Mucosa of descending colon (tissue), 3 donors: ENCODE data around the gene PHAF1. TPM values are rescaled to one million over a fixed set of nuclear protein-coding genes. Genes with fewer than 3 reads are reported as not detected.

ENCODE experiments used
- ATAC-seq: fragments of 200-7000 bp; cut with Tn5 transposase; one replicate; pipeline ENCODE4 v1.9.1; 2020; ENCODE audit warnings: mild to moderate bottlenecking, moderate library complexity
- DNase-seq, 3 donors: peaks; one replicate each; pipeline ENCODE4 v3.0.0-alpha.2; 2020
- H3K36me3 ChIP-seq: fragments of 200-600 bp; one replicate; pipeline ENCODE4 v1.8.0; 2021; ENCODE audit warnings: low read depth, mild to moderate bottlenecking
- H3K4me1 ChIP-seq: fragments of 200-600 bp; one replicate; pipeline ENCODE4 v1.8.0; 2021; ENCODE audit warnings: low read depth, mild to moderate bottlenecking
- H3K4me3 ChIP-seq: fragments of 200-600 bp; one replicate; pipeline ENCODE4 v1.8.0; 2021; ENCODE audit warnings: mild to moderate bottlenecking
- H3K9me3 ChIP-seq: fragments of 200-600 bp; one replicate; pipeline ENCODE4 v1.8.0; 2021; ENCODE audit warnings: mild to moderate bottlenecking
- intact Hi-C, 2 donors: fragments of 100-400 bp; cut with DNase I in 1 of 2; cut with micrococcal nuclease in 1 of 2; formaldehyde crosslinking; loops; one replicate each; pipeline versions ENCODE4 v1.11.0 to v1.11.1; 2022; cut with DNase I, micrococcal nuclease
- total RNA-seq, 3 donors: library from RNA; stranded (reverse); fragmentation: NEBNext Ultra II Directional in 2 of 3; extraction: Animal tissue kit (Norgen Biotek cat#: 25700) in 2 of 3; gene quantifications; one replicate each; pipeline versions ENCODE4 v1.2.1 to v1.2.4, GENCODE V29; 2021 to 2023
- TF ChIP-seq, protein P1 (sequence below): fragments of 200-600 bp; IDR thresholded peaks from one replicate; pipeline ENCODE4 v1.8.0; 2022; ENCODE audit warnings: antibody characterized with exemption, mild to moderate bottlenecking
- donor health status: DM: no; HTN: no; CAD: no; lungs with moderate emphysema.
- donor health status: DM: no; HTN: no; CAD: no.
- donor health status: DM: no; HTN: yes; CAD: no.

Gene PHAF1
- total RNA-seq, 3 donors from 2014 or later = 13.3 to 15.7 (median 13.6) TPM

DNA sequence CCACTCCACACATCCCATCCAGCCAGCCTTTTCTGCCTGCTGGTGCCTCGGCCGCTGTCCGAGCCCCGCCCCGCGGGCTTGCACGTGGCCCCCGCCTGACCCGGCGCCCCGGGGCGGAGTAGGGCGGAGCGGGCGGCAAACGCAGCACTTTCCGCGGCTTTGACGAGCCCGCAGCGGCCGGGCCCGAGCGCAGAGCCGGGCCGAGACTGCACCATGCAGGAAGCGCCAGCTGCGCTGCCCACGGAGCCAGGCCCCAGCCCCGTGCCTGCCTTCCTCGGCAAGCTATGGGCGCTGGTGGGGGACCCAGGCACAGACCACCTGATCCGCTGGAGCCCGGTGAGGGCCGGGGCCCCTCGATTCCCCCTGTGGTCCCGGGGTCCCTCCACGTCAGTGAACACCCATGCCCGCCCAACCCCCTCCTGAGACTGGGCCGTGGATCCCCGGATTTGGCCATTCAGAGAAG, 54.9 kb downstream of the PHAF1 start, which contains the start of gene HSF4:
HSF4 (plus strand) TSS at position 147 of the 463 bp plus-strand sequence; CDS start at position 214, 67 bp downstream.
- ATAC-seq (peak; percentile 50), DNase-seq (peak; percentile 74 to 84 (median 74))
- H3K4me1 ChIP-seq = peaks cover 50% of the 10 kb centered on the region
- TF ChIP-seq, protein P1, sequence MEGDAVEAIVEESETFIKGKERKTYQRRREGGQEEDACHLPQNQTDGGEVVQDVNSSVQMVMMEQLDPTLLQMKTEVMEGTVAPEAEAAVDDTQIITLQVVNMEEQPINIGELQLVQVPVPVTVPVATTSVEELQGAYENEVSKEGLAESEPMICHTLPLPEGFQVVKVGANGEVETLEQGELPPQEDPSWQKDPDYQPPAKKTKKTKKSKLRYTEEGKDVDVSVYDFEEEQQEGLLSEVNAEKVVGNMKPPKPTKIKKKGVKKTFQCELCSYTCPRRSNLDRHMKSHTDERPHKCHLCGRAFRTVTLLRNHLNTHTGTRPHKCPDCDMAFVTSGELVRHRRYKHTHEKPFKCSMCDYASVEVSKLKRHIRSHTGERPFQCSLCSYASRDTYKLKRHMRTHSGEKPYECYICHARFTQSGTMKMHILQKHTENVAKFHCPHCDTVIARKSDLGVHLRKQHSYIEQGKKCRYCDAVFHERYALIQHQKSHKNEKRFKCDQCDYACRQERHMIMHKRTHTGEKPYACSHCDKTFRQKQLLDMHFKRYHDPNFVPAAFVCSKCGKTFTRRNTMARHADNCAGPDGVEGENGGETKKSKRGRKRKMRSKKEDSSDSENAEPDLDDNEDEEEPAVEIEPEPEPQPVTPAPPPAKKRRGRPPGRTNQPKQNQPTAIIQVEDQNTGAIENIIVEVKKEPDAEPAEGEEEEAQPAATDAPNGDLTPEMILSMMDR = no peak
- intact Hi-C loops = no loop called here
- no peak within 1 kb of the TSS for H3K4me3 ChIP-seq
- H3K36me3 ChIP-seq = no peaks in the 10 kb centered on the region
- H3K9me3 ChIP-seq = no peaks in the 10 kb centered on the region

DNA sequence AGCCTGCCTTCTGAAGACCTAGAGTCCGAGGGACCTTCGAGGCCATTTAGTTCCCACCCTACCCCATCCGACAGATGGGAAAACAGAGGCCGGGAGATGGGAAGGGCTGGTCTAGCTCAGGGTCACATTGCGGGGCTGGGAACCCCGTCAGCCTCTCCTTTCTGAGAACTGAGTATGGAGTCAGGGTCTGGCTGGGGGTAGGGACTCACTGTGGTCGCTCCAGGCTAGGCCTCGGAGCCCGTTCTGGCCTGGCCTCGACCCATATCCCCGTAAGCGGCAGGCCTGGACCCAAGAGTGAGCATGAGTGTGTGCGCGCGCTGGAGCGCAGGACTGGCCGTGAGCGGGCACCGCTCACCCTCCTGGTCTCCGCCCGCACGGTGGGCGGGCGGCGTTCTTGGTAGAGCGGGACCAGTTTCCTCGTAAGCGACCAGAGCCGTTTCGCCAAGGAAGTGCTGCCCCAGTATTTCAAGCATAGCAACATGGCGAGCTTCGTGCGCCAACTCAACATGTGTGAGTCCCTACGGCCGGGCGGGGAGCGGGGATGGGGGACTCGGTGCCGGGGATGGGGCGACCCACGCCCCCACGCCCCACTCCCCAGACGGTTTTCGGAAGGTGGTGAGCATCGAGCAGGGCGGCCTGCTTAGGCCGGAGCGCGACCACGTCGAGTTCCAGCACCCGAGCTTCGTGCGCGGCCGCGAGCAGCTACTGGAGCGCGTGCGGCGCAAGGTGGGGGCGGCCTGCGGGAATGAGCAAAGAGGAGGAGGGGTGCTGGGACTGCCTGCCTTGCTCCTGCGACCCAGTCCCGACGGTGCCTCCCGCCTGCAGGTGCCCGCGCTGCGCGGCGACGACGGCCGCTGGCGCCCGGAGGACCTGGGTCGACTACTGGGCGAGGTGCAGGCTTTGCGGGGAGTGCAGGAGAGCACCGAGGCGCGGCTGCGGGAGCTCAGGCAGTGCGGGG, 55.7 kb downstream of the PHAF1 start:
- Histone ChIP-seq H3K4me3 (no peak overlapping the region), H3K4me1 (peaks cover 57% of the 10 kb centered on the region), H3K36me3 (no peaks in the 10 kb centered on the region), H3K9me3 (no peaks in the 10 kb centered on the region)
- DNase-seq (no peak), ATAC-seq (peak; percentile 2)
- intact Hi-C loops = no loop called here
- TF ChIP-seq, protein P1 = no peak

DNA sequence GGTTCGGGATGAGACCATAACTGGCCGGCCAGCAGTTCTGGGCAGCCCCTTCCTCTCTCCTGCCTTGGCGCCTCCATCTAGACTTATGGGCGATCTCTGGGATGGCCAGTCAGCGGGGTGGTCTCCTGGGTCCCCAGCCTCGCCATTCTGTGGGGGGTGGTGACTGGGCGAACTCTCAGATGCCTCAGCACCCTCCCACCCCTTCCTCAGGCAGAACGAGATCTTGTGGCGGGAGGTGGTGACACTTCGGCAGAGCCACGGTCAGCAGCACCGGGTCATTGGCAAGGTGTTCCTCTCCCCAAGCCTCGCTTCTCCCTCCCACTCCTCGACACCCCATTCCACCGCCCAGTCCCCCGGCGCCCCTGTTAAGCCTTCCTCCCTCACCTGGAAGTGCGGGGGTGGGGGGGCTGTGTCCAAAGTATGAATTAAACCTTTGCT, 56.4 kb downstream of the PHAF1 start:
- no peak for ATAC-seq

DNA sequence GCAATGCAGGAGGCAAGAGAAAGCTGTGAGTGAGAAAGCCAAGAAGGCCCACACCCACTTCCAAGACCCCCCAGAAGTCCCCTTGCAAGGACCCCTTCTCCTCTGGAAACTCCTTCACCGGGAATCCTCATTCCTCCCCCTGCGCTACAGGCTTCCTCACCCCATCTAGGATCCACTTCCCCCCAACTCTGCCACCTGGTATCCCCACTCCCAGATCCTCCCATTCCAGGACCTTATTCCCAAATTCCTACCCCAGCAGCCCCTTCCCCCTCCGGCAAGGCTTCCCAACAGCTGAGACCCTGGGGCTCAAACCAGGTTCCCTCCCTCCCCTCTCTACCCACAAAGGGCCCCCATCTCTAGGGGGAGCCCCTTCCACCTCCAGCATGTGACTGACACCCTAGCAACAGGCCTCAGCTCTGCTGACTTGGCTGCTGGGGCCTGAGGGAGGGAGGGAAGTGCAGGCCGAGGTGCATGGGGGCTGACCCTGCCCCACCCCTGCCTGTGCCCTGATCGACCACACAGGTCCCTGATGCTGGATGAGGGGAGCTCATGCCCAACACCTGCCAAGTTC, 56.9 kb downstream of the PHAF1 start:
- H3K4me1 ChIP-seq = peaks cover 57% of the 10 kb centered on the region
- intact Hi-C loops = no loop called here

More for the DNA sequence above, 56.4 kb downstream of the PHAF1 start:
- Histone ChIP-seq H3K4me1 (peaks cover 61% of the 10 kb centered on the region), H3K4me3 (no peak overlapping the region), H3K9me3 (no peaks in the 10 kb centered on the region), H3K36me3 (no peaks in the 10 kb centered on the region)
- DNase-seq = no peak
- TF ChIP-seq, protein P1 = no peak
- intact Hi-C loops = no loop called here

DNA sequence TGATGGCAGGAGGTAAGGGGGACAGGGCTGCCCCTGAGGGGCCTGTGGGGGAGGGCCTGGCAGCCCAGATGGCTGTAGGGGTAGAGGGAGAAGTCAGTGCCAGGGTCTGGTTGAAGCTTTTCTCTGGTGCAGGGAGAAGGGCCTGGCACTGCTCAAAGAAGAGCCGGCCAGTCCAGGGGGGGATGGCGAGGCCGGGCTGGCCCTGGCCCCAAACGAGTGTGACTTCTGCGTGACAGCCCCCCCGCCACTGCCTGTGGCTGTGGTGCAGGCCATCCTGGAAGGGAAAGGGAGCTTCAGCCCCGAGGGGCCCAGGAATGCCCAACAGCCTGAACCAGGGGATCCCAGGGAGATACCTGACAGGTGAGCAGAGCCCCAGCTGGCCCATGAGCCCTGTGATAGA, 57.8 kb downstream of the PHAF1 start:
- Histone ChIP-seq H3K9me3 (no peaks in the 10 kb centered on the region), H3K4me3 (no peak overlapping the region), H3K36me3 (no peaks in the 10 kb centered on the region), H3K4me1 (peaks cover 52% of the 10 kb centered on the region)
- intact Hi-C loops = no loop called here
- TF ChIP-seq, protein P1 = no peak
- no peak for ATAC-seq
- DNase-seq = no peak

More for the DNA sequence above, 56.9 kb downstream of the PHAF1 start:
- Histone ChIP-seq H3K4me3 (no peak overlapping the region), H3K9me3 (no peaks in the 10 kb centered on the region), H3K36me3 (no peaks in the 10 kb centered on the region)
- ATAC-seq (no peak), DNase-seq (no peak)
- TF ChIP-seq, protein P1 = no peak
